Vagina (tissue), 2 donors: ENCODE results near the gene BCAM. TPM values are rescaled to one million over a fixed set of nuclear protein-coding genes. Genes with fewer than 3 reads are reported as not detected.
A peak's percentile ranks its signal among the peaks of the same experiment; 100 is the strongest.
"Not testable (repeated sequence)": the region's sequence is repeated elsewhere in the genome, so short reads cannot be mapped to it uniquely, and the experiment has no call there.

Experiments used
- DNase-seq, 2 donors: peaks; one replicate each; pipeline ENCODE4 v3.0.0-alpha.2; 2017; ENCODE audit errors: extremely low spot score in 2 of 2
- H3K27ac ChIP-seq: fragments of 200-600 bp; sonication (generic); one replicate; pipeline ENCODE4 v1.5.1; 2019
- H3K27me3 ChIP-seq: fragments of 200-600 bp; sonication (generic); one replicate; pipeline ENCODE4 v1.5.1; 2019
- H3K36me3 ChIP-seq, 2 donors: fragments of 200-600 bp; sonication (generic); one replicate each; pipeline ENCODE4 v1.5.1; 2017 to 2019
- H3K4me1 ChIP-seq: fragments of 200-600 bp; sonication (generic); one replicate; pipeline ENCODE4 v1.5.1; 2019
- H3K4me3 ChIP-seq, 2 donors: fragments of 200-600 bp; sonication (generic); 1 replicate in 1 of 2; 2 replicates in 1 of 2; pipeline ENCODE4 v1.5.1; 2016 to 2019
- H3K9me3 ChIP-seq: fragments of 200-600 bp; sonication (generic); one replicate; pipeline ENCODE4 v1.5.1; 2019
- CTCF ChIP-seq, 3 experiments: fragments of 450-650 bp in 2 of 3; fragments of 200-600 bp in 1 of 3; sonication (generic) in 1 of 3; IDR thresholded peaks; one replicate each; pipeline ENCODE4 v1.5.1; 2017 to 2019; ENCODE audit warnings: antibody characterized with exemption in 3 of 3, mild to moderate bottlenecking in 2 of 3, moderate library complexity in 2 of 3
- POLR2A ChIP-seq, 2 donors: fragments of 450-650 bp; IDR thresholded peaks; one replicate each; pipeline ENCODE4 v1.6.1; 2017; ENCODE audit warnings: antibody characterized with exemption in 2 of 2, mild to moderate bottlenecking in 2 of 2, moderate library complexity in 2 of 2
- POLR2AphosphoS5 ChIP-seq, 2 donors: sonication (generic); formaldehyde crosslinking; IDR thresholded peaks; one replicate each; pipeline ENCODE4 v1.9.0; 2017; ENCODE audit warnings: antibody characterized with exemption in 2 of 2, mild to moderate bottlenecking in 2 of 2, low read depth in 1 of 2; ENCODE audit not compliant: insufficient read depth in 1 of 2
- intact Hi-C: fragments of 100-400 bp; cut with DNase I; formaldehyde crosslinking; loops from one replicate; pipeline ENCODE4 v1.15.1; 2023
- total RNA-seq: library from RNA; depleted of rRNA; stranded (reverse); fragments of >200 nt; gene quantifications from one replicate; pipeline ENCODE4 v1.2.3, GENCODE V29; 2016

Gene BCAM
- total RNA-seq, 1 donor from 2014 or later: 57.2 TPM

GRCh38 chr19:44767295-44768180, 41.4 kb upstream of the BCAM start:
- Histone ChIP-seq H3K4me1 (no peaks in the 10 kb centered on the region), H3K9me3 (no peaks in the 10 kb centered on the region), H3K4me3 (no peak overlapping the region), H3K27ac (no peak overlapping the region), H3K27me3 (no peaks in the 10 kb centered on the region), H3K36me3 (no peaks in the 10 kb centered on the region)
- DNase-seq: no peak
- intact Hi-C loops: no loop called here
- no peak for TF ChIP-seq POLR2AphosphoS5 (IDR thresholded peaks at IDR 0.05; ENCODE audit: insufficient read depth in 1 of 2, low read depth in 1 of 2)
- TF ChIP-seq CTCF (IDR thresholded peaks at IDR 0.05): no peak
- TF ChIP-seq POLR2A (IDR thresholded peaks at IDR 0.05): no peak

GRCh38 chr19:44770550-44771257, 38.2 kb upstream of the BCAM start:
- no peak overlapping the region for H3K4me3 ChIP-seq
- H3K9me3 ChIP-seq: no peaks in the 10 kb centered on the region
- no peaks in the 10 kb centered on the region for H3K27me3 ChIP-seq
- H3K36me3 ChIP-seq: no peaks in the 10 kb centered on the region
- peaks cover 8% of the 10 kb centered on the region for H3K4me1 ChIP-seq
- peak overlapping the region; percentile 17 for H3K27ac ChIP-seq
- DNase-seq: peak in 1 of 2 donors; percentile 93
- intact Hi-C loops: loop anchor here (2.0 kb wide), 1 partner anchor 46 kb away; no protein-coding TSS in a partner anchor
- no peak for TF ChIP-seq POLR2A (IDR thresholded peaks at IDR 0.05)
- peak; percentile 39 to 54 for TF ChIP-seq POLR2AphosphoS5 (IDR thresholded peaks at IDR 0.05; ENCODE audit: insufficient read depth in 1 of 2, low read depth in 1 of 2)
- TF ChIP-seq CTCF (IDR thresholded peaks at IDR 0.05): peak; percentile 86 to 91 (median 90)

- intact Hi-C loops, H3K4me3 ChIP-seq, H3K9me3 ChIP-seq, H3K4me1 ChIP-seq, H3K36me3 ChIP-seq, DNase-seq, H3K27me3 ChIP-seq, H3K27ac ChIP-seq: not testable (repeated sequence)
These were observed 36.8 kb upstream of the BCAM start for GRCh38 chr19:44772144-44772543.

GRCh38 chr19:44772959-44773358, 35.9 kb upstream of the BCAM start:
- Histone ChIP-seq H3K4me3 (no peak overlapping the region), H3K27ac (no peak overlapping the region), H3K27me3 (no peaks in the 10 kb centered on the region), H3K36me3 (no peaks in the 10 kb centered on the region), H3K4me1 (peaks cover 8% of the 10 kb centered on the region), H3K9me3 (no peaks in the 10 kb centered on the region)
- intact Hi-C loops: no loop called here
- DNase-seq: no peak
- TF ChIP-seq POLR2A (IDR thresholded peaks at IDR 0.05) (no peak), CTCF (IDR thresholded peaks at IDR 0.05) (no peak), POLR2AphosphoS5 (IDR thresholded peaks at IDR 0.05; ENCODE audit: insufficient read depth in 1 of 2, low read depth in 1 of 2) (no peak)

GRCh38 chr19:44775676-44776240, 33.1 kb upstream of the BCAM start:
- intact Hi-C loops: no loop called here

More at GRCh38 chr19:44775676-44776240, 33.1 kb upstream of the BCAM start:
- no peaks in the 10 kb centered on the region for H3K36me3 ChIP-seq
- H3K27me3 ChIP-seq: no peaks in the 10 kb centered on the region
- no peaks in the 10 kb centered on the region for H3K9me3 ChIP-seq
- DNase-seq: no peak
- H3K4me3 ChIP-seq: no peak overlapping the region
- TF ChIP-seq POLR2AphosphoS5 (IDR thresholded peaks at IDR 0.05; ENCODE audit: insufficient read depth in 1 of 2, low read depth in 1 of 2) (no peak), CTCF (IDR thresholded peaks at IDR 0.05) (no peak), POLR2A (IDR thresholded peaks at IDR 0.05) (no peak)
- peaks cover 8% of the 10 kb centered on the region for H3K4me1 ChIP-seq
- H3K27ac ChIP-seq: no peak overlapping the region
